ENCODE data around the gene NINJ2.
"Not testable (repeated sequence)": the region's sequence is repeated elsewhere in the genome, so short reads cannot be mapped to it uniquely, and the experiment has no call there.

Gene NINJ2
- 2.7 to 3.8 reads per million in 2 donors for total RNA-seq

GRCh38 chr12:663293-663871 lies at the start of gene NINJ2:
NINJ2 (minus strand) TSS chr12:663445; CDS start chr12:663360, 85 bp downstream.
- DNase-seq, result no peak

GRCh38 chr12:712172-712863 lies 49.1 kb upstream of the NINJ2 start:
- DNase-seq, result no peak

GRCh38 chr12:709455-710020 lies 46.3 kb upstream of the NINJ2 start:
- no peak for DNase-seq

- not testable (repeated sequence) for DNase-seq
These were observed 44.8 kb upstream of the NINJ2 start for GRCh38 chr12:708084-708483.

GRCh38 chr12:704516-705242 lies 41.4 kb upstream of the NINJ2 start:
- DNase-seq, result no peak

- DNase-seq, result no peak
These were observed 38.8 kb upstream of the NINJ2 start for GRCh38 chr12:701896-702539.

GRCh38 chr12:700016-700415 lies 36.8 kb upstream of the NINJ2 start:
- no peak for DNase-seq

GRCh38 chr12:698222-698621 lies 35.0 kb upstream of the NINJ2 start:
- DNase-seq, result not testable (repeated sequence)

GRCh38 chr12:697481-697880 lies 34.2 kb upstream of the NINJ2 start:
- no peak for DNase-seq

GRCh38 chr12:694734-695503 lies 31.7 kb upstream of the NINJ2 start:
- no peak for DNase-seq

GRCh38 chr12:693934-694533 lies 30.8 kb upstream of the NINJ2 start:
- DNase-seq, result no peak

- no peak for DNase-seq
These were observed 29.0 kb upstream of the NINJ2 start for GRCh38 chr12:692274-692673.

- no peak for DNase-seq
These were observed 27.2 kb upstream of the NINJ2 start for GRCh38 chr12:690466-690865.

- DNase-seq, result peak; percentile 72
These were observed 22.1 kb upstream of the NINJ2 start for GRCh38 chr12:685388-685787.

- DNase-seq, result no peak
These were observed 21.2 kb upstream of the NINJ2 start for GRCh38 chr12:684416-684815.

GRCh38 chr12:681568-682256 lies 18.5 kb upstream of the NINJ2 start:
- no peak for DNase-seq

- DNase-seq, result no peak
These were observed 15.8 kb upstream of the NINJ2 start for GRCh38 chr12:678747-679712.

GRCh38 chr12:675562-675961 lies 12.3 kb upstream of the NINJ2 start:
- no peak for DNase-seq

- peak; percentile 44 for DNase-seq
These were observed 11.1 kb upstream of the NINJ2 start for GRCh38 chr12:674272-674781.

GRCh38 chr12:673849-674248 lies 10.6 kb upstream of the NINJ2 start:
- DNase-seq, result no peak
